ENCODE results near the gene FOXO4. TPM values are rescaled to one million over a fixed set of nuclear protein-coding genes. Genes with fewer than 3 reads are reported as not detected.

FOXO4 gene
- polyA plus RNA-seq, 1 donor (not counting 4 experiments of a cell fraction or from before 2014, with no cell fraction given) = 1.6 TPM

DNA sequence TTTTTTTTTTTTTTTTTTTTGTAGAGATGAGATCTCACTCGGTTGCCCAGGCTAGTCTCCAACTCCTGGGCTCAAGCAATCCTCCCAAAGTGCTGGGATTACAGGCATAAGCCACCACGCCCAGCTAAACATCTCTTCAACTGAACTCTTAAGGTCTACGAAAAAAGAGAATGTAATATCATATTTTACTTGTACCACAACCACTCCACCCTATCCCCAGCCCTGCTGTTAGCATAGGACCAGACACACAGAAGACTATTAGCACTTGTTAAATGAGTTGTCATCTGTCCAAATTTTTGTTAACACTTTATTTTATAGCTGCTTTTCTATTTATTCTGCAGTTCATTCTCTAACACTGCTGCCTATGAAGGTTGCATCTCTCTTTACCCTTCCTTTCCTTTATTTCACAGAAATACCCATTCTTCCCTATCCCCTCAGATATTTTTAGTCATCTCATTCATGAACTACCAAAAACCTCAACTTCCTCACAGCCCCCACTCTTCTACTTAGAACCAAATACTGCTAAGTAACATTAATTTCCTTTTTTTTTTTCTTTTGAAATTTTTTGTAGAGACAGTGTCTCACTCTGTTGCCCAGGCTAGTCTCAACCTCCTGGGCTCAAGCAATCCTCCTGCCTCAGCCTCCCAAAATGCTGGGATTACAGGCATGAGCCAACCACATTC lies 37.7 kb upstream of the FOXO4 start:
- Histone ChIP-seq H3K4me2 (ENCODE audit: control insufficient read depth, extremely low read depth, insufficient read depth, low read depth, low read length) (no peak overlapping the region), H3K79me2 (ENCODE audit: control insufficient read depth, insufficient read depth, low read length) (peaks cover 3% of the 10 kb centered on the region), H2AFZ (ENCODE audit: control insufficient read depth, low read length) (no peak overlapping the region), H4K20me1 (ENCODE audit: control insufficient read depth, extremely low read depth, insufficient read depth, low read length) (no peaks in the 10 kb centered on the region), H3K9me1 (ENCODE audit: control insufficient read depth, extremely low read depth, insufficient read depth, low read length) (no peaks in the 10 kb centered on the region), H3K4me3 (ENCODE audit: control insufficient read depth in 2 of 3, extremely low read depth in 1 of 3, insufficient read depth in 2 of 3, low read depth in 1 of 3, low read length in 3 of 3) (no peak overlapping the region), H3K9me3 (ENCODE audit: control insufficient read depth, low read depth, low read length) (no peaks in the 10 kb centered on the region), H3K4me1 (ENCODE audit: control insufficient read depth, extremely low read depth, insufficient read depth, low read length) (no peaks in the 10 kb centered on the region), H3K27me3 (ENCODE audit: control insufficient read depth, extremely low read depth, insufficient read depth, low read length) (no peaks in the 10 kb centered on the region), H3K9ac (ENCODE audit: control insufficient read depth, extremely low read depth, insufficient read depth, low read length) (no peak overlapping the region), H3K27ac (ENCODE audit: control insufficient read depth, insufficient read depth, low read length) (no peak overlapping the region), H3K36me3 (ENCODE audit: control insufficient read depth in 2 of 2, extremely low read depth in 1 of 2, insufficient read depth in 2 of 2, low read length in 2 of 2) (peaks cover 3 to 4% of the 10 kb centered on the region in 2 experiments)
- no peak for TF ChIP-seq EZH2 (IDR thresholded peaks at IDR 0.05; ENCODE audit: low read length)
- TF ChIP-seq, protein P1, sequence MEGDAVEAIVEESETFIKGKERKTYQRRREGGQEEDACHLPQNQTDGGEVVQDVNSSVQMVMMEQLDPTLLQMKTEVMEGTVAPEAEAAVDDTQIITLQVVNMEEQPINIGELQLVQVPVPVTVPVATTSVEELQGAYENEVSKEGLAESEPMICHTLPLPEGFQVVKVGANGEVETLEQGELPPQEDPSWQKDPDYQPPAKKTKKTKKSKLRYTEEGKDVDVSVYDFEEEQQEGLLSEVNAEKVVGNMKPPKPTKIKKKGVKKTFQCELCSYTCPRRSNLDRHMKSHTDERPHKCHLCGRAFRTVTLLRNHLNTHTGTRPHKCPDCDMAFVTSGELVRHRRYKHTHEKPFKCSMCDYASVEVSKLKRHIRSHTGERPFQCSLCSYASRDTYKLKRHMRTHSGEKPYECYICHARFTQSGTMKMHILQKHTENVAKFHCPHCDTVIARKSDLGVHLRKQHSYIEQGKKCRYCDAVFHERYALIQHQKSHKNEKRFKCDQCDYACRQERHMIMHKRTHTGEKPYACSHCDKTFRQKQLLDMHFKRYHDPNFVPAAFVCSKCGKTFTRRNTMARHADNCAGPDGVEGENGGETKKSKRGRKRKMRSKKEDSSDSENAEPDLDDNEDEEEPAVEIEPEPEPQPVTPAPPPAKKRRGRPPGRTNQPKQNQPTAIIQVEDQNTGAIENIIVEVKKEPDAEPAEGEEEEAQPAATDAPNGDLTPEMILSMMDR (optimal IDR thresholded peaks at IDR 0.05 in 1 of 3, IDR thresholded peaks at IDR 0.05 in 1 of 3, conservative IDR thresholded peaks at IDR 0.05 in 1 of 3; ENCODE audit: extremely low read depth in 1 of 3, insufficient read depth in 2 of 3, low read length in 3 of 3) = no peak
- FAIRE-seq (no peak), DNase-seq (ENCODE audit: low read depth, low spot score) (no peak)
- dilution Hi-C loops (cut with MboI; ENCODE audit: extremely low pct_ligation_motif_present, low sequenced_read_pairs) = no loop called here

DNA sequence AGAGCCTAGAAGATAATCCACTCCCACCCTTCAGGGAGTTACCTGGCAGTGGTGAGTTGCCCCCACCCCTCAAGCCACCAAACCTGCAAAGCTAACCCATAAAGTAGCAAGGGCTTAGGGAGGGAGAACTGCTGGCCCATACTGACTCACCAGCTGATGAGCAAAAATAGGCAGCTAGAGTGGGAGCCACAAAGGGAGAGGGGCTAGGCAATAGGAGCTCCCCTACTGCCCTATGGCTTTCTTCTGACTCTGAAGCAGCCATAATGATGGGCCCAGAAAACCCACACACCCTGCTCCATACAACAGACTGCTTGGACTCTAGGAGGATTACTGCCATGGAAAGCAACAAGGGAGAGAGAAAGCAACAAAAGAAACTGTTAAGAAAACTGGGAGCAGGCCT lies 35.5 kb upstream of the FOXO4 start:
- H3K27ac ChIP-seq (ENCODE audit: control insufficient read depth, insufficient read depth, low read length) = no peak overlapping the region
- FAIRE-seq = no peak
- H3K9me3 ChIP-seq (ENCODE audit: control insufficient read depth, low read depth, low read length) = no peaks in the 10 kb centered on the region
- no peaks in the 10 kb centered on the region for H3K4me1 ChIP-seq (ENCODE audit: control insufficient read depth, extremely low read depth, insufficient read depth, low read length)
- H3K9ac ChIP-seq (ENCODE audit: control insufficient read depth, extremely low read depth, insufficient read depth, low read length) = no peak overlapping the region
- dilution Hi-C loops (cut with MboI; ENCODE audit: extremely low pct_ligation_motif_present, low sequenced_read_pairs) = no loop called here
- TF ChIP-seq, protein P1 (optimal IDR thresholded peaks at IDR 0.05 in 1 of 3, IDR thresholded peaks at IDR 0.05 in 1 of 3, conservative IDR thresholded peaks at IDR 0.05 in 1 of 3; ENCODE audit: extremely low read depth in 1 of 3, insufficient read depth in 2 of 3, low read length in 3 of 3) = no peak
- no peak for TF ChIP-seq EZH2 (IDR thresholded peaks at IDR 0.05; ENCODE audit: low read length)
- no peaks in the 10 kb centered on the region for H3K27me3 ChIP-seq (ENCODE audit: control insufficient read depth, extremely low read depth, insufficient read depth, low read length)
- peaks cover 14% of the 10 kb centered on the region for H3K79me2 ChIP-seq (ENCODE audit: control insufficient read depth, insufficient read depth, low read length)
- H3K4me2 ChIP-seq (ENCODE audit: control insufficient read depth, extremely low read depth, insufficient read depth, low read depth, low read length) = no peak overlapping the region
- H3K4me3 ChIP-seq (ENCODE audit: control insufficient read depth in 2 of 3, extremely low read depth in 1 of 3, insufficient read depth in 2 of 3, low read depth in 1 of 3, low read length in 3 of 3) = no peak overlapping the region
- no peaks in the 10 kb centered on the region for H3K9me1 ChIP-seq (ENCODE audit: control insufficient read depth, extremely low read depth, insufficient read depth, low read length)
- no peaks in the 10 kb centered on the region for H4K20me1 ChIP-seq (ENCODE audit: control insufficient read depth, extremely low read depth, insufficient read depth, low read length)
- no peak for DNase-seq (ENCODE audit: low read depth, low spot score)
- peaks cover 2 to 4% of the 10 kb centered on the region in 2 experiments for H3K36me3 ChIP-seq (ENCODE audit: control insufficient read depth in 2 of 2, extremely low read depth in 1 of 2, insufficient read depth in 2 of 2, low read length in 2 of 2)
- H2AFZ ChIP-seq (ENCODE audit: control insufficient read depth, low read length) = no peak overlapping the region

All from keratinocyte (primary cell).